OCI-M1 (cell line): ENCODE data around the gene CHRNB1.
"Not testable (repeated sequence)": the region's sequence is repeated elsewhere in the genome, so short reads cannot be mapped to it uniquely, and the experiment has no call there.

Experiments used
- DNase-seq: peaks from one replicate; lab custom pipeline; 2025; lab: John Stamatoyannopoulos, UW

Gene CHRNB1

GRCh38 chr17:7467498-7467897 is 22.6 kb downstream of the CHRNB1 start:
- no peak for DNase-seq

- DNase-seq = no peak
Measured at GRCh38 chr17:7468290-7468689, 23.4 kb downstream of the CHRNB1 start.

- no peak for DNase-seq
Measured at GRCh38 chr17:7468804-7469389, 24.0 kb downstream of the CHRNB1 start.

GRCh38 chr17:7469843-7470242 is 25.0 kb downstream of the CHRNB1 start:
- DNase-seq = not testable (repeated sequence)

GRCh38 chr17:7470457-7470973 is 25.7 kb downstream of the CHRNB1 start:
- not testable (repeated sequence) for DNase-seq

GRCh38 chr17:7471729-7472128 is 26.9 kb downstream of the CHRNB1 start:
- DNase-seq = no peak

GRCh38 chr17:7474767-7475166 is 29.9 kb downstream of the CHRNB1 start:
- DNase-seq = not testable (repeated sequence)

GRCh38 chr17:7475764-7476422 is 31.0 kb downstream of the CHRNB1 start:
- peak; percentile 86 for DNase-seq

GRCh38 chr17:7476494-7476893 is 31.6 kb downstream of the CHRNB1 start:
- DNase-seq = no peak

- DNase-seq = peak; percentile 62
Measured at GRCh38 chr17:7476951-7477350, 32.1 kb downstream of the CHRNB1 start.

GRCh38 chr17:7477392-7478275 is 32.8 kb downstream of the CHRNB1 start:
- DNase-seq = peak; percentile 90

- DNase-seq = peak; percentile 71
Measured at GRCh38 chr17:7478276-7479212, 33.7 kb downstream of the CHRNB1 start.

- DNase-seq = peak; percentile 77
Measured at GRCh38 chr17:7479213-7480088, 34.6 kb downstream of the CHRNB1 start, which contains the start of gene ZBTB4. TSS of gene ZBTB4 (minus strand) at chr17:7479631. CDS start at chr17:7466801, 12,830 bp downstream.

GRCh38 chr17:7480089-7480384 is 35.2 kb downstream of the CHRNB1 start:
- no peak for DNase-seq

GRCh38 chr17:7481275-7481674 is 36.4 kb downstream of the CHRNB1 start, which contains the start of gene SLC35G6:
TSS of gene SLC35G6 (plus strand) at chr17:7481446. CDS start at chr17:7481517, 71 bp downstream.
- DNase-seq = not testable (repeated sequence)

- not testable (repeated sequence) for DNase-seq
Measured at GRCh38 chr17:7481842-7482741, 37.2 kb downstream of the CHRNB1 start.

GRCh38 chr17:7482742-7483088 is 37.9 kb downstream of the CHRNB1 start:
- DNase-seq = not testable (repeated sequence)

GRCh38 chr17:7483255-7484066 is 38.6 kb downstream of the CHRNB1 start:
- peak; percentile 99 for DNase-seq
